ENCODE results near the gene HSD11B1. TPM values are rescaled to one million over a fixed set of nuclear protein-coding genes. Genes with fewer than 3 reads are reported as not detected.

HSD11B1 gene
- total and polyA plus RNA-seq, 9 donors = 0.18 to 0.43 (median 0.23) TPM; not detected in 4

DNA sequence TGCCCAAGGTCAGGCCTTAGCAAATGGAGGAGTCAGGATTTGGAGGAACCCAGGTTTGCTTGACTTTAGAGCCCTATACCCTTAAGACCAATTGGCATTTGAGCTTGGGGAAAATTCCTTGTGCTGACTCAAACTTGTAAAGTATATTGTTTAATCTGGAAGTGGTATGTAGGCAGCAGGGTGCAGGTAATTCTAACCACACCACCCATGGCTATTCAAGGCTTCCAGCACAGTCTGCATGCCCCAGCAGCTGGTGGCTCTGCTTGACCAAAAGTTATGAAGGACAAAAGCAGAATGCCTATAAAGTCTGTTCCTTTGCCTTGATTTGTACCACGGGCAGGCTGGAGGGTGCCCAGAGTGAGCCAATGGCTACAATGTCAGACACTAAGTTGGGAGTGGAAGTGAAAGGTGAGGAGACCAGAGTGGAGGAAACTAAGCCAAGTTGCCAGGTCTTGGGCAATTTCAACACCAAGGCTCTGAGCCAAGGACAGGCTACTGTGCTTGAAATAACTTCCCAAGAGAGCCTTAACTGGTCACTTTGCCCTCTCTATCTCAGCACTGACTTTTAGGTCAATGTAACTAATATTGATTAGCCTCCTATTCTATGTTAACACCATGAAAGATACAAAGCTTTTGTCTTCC lies 34.1 kb upstream of the HSD11B1 start:
- Histone ChIP-seq H3K27ac (ENCODE audit: low read length) (no peak overlapping the region), H3K9me3 (replicated peaks; ENCODE audit: control insufficient read depth, low read depth, low read length) (no peaks in the 10 kb centered on the region), H3K4me3 (ENCODE audit: low read length) (no peak overlapping the region), H3K36me3 (ENCODE audit: control insufficient read depth, insufficient read depth, low read length) (no peaks in the 10 kb centered on the region), H3K4me1 (ENCODE audit: control insufficient read depth, insufficient read depth, low read length) (peaks cover 8% of the 10 kb centered on the region), H3K27me3 (ENCODE audit: control insufficient read depth, insufficient read depth, low read length) (peaks cover 16% of the 10 kb centered on the region)
- no peak for DNase-seq
- 69% methylated on average over 1 of the region's 1 CpG for WGBS (ENCODE audit: insufficient coverage)

DNA sequence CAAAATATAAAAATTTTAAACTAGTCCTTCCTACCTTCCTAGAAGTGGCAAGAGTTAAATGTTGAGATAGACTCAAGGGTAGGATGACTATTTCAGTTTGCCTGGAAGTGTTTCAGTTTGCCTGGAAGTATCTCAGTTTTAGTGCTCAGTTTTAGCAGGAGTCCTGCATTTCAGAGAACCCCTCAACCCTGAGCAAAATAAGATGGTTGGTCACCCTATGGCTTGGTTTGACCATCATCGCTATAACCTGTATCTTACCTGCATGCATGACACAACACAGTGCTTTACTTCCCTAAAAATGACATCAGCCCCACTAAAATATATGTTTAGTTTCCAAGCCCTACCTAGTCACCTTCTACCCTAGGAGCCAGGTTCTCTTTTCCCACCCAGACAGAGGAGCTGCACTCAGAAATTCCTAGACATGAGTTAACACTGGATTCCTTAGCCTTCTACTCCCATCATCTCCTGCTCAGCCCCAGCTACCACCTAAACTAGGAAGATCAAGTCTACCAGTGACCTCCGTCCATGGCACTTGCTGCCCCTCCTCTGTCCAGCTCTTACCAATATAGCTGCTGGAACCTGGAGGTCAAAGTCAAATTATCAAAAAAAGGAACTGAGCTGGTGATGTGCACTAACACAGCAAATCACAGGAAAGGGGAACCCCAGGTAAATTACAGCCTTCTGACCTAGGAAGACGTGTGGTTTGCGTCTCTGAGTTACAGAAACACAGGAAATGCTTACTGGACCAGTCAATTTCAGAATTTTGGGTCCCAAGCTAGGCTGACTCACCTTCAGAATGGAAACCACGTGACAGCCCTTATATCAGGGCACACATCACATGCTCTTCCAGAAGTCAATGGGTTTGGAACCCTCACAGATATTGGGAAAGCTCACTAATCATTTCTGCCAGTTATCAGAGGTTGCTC lies 31.7 kb upstream of the HSD11B1 start:
- DNase-seq = no peak
- Histone ChIP-seq H3K36me3 (ENCODE audit: control insufficient read depth, insufficient read depth, low read length) (no peaks in the 10 kb centered on the region), H3K27ac (ENCODE audit: low read length) (no peak overlapping the region), H3K27me3 (ENCODE audit: control insufficient read depth, insufficient read depth, low read length) (peaks cover 29% of the 10 kb centered on the region), H3K4me3 (ENCODE audit: low read length) (no peak overlapping the region), H3K9me3 (replicated peaks; ENCODE audit: control insufficient read depth, low read depth, low read length) (no peaks in the 10 kb centered on the region), H3K4me1 (ENCODE audit: control insufficient read depth, insufficient read depth, low read length) (peaks cover 16% of the 10 kb centered on the region)
- WGBS (ENCODE audit: insufficient coverage) = 45% methylated on average over 4 of the region's 5 CpGs

DNA sequence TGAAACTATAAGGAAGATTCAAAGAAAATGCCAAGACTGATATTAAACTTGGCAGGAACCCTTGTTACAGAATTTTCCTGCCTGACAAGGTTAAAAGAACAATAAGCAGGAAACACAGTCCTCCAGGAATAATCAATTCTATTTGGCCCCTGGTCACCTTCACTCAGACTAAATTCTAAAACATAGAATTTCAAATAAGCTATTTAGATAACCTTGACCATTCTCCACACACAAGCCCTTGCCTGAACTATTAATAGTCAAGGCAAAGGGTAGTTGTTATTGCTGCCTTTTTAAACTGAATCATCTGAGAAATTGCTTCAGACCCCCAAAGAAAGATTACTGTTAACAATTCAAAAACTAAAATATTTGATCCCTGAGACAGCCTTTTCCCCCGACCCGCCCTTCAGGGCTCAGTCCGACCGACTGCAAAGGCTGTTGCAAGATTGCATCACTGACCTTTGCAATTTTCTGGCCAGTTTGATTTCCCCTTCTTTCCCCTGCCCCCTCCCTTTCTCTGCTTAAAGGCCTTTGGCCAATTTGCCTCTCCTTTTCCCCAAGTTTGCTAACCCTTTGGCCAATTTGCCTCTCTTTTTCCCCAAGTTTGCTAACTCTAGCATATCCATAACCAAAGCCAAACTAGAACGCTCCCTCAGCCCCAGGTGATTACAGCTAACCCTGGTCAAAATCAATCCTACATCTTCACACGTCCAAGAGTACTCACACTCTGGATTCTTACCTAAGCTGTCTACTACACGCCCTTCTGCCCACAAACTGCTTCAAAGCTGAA lies 30.8 kb upstream of the HSD11B1 start:
- no peak for DNase-seq
- H3K27ac ChIP-seq (ENCODE audit: low read length) = no peak overlapping the region
- peaks cover 29% of the 10 kb centered on the region for H3K27me3 ChIP-seq (ENCODE audit: control insufficient read depth, insufficient read depth, low read length)
- no peaks in the 10 kb centered on the region for H3K9me3 ChIP-seq (replicated peaks; ENCODE audit: control insufficient read depth, low read depth, low read length)
- peaks cover 16% of the 10 kb centered on the region for H3K4me1 ChIP-seq (ENCODE audit: control insufficient read depth, insufficient read depth, low read length)
- no peaks in the 10 kb centered on the region for H3K36me3 ChIP-seq (ENCODE audit: control insufficient read depth, insufficient read depth, low read length)
- 53% methylated on average over 5 of the region's 7 CpGs for WGBS (ENCODE audit: insufficient coverage)
- H3K4me3 ChIP-seq (ENCODE audit: low read length) = no peak overlapping the region

DNA sequence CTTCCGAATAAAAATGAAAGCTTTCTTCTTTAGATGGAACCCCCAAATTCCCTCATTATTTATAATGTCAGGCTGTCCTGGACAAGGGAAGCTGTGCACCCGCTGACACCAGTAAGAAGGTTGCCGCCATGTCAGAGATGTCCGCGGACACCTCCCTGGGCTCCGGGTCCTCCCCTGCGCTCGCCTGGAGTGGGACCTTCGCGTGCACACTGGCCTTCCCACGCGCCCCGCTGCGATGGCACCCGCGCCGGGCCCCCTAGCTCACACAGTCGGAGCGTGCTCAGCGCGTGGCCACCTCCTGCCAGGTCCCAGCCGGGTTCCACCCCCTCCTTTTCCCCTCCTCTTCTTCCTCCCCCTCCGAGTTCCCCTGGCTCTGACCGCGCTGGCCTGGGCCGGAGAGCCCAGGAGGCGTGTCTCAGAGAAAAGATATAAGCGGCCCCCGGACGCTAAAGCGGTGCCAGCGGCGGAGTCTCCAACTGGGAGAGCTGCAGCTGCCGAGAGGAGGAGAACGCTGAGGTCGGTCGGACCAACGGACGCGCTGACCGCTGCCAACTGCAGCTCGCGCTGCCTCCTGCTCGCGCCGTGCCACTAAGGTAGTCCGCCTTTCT lies 29.6 kb upstream of the HSD11B1 start, which contains the start of gene G0S2:
G0S2 (plus strand) TSS at position 456 of the 608 bp plus-strand sequence. CDS start 273 bp downstream, outside the sequence.
- Histone ChIP-seq H3K4me3 (ENCODE audit: low read length) (peak within 1 kb of the TSS; percentile 52), H3K27ac (ENCODE audit: low read length) (peak within 1 kb of the TSS; percentile 38), H3K9me3 (replicated peaks; ENCODE audit: control insufficient read depth, low read depth, low read length) (no peaks in the 10 kb centered on the region), H3K27me3 (ENCODE audit: control insufficient read depth, insufficient read depth, low read length) (peaks cover 29% of the 10 kb centered on the region), H3K4me1 (ENCODE audit: control insufficient read depth, insufficient read depth, low read length) (peaks cover 16% of the 10 kb centered on the region), H3K36me3 (ENCODE audit: control insufficient read depth, insufficient read depth, low read length) (no peaks in the 10 kb centered on the region)
- WGBS (ENCODE audit: insufficient coverage) = under 1% methylated on average over 45 of the region's 47 CpGs
- DNase-seq = peak; percentile 82

DNA sequence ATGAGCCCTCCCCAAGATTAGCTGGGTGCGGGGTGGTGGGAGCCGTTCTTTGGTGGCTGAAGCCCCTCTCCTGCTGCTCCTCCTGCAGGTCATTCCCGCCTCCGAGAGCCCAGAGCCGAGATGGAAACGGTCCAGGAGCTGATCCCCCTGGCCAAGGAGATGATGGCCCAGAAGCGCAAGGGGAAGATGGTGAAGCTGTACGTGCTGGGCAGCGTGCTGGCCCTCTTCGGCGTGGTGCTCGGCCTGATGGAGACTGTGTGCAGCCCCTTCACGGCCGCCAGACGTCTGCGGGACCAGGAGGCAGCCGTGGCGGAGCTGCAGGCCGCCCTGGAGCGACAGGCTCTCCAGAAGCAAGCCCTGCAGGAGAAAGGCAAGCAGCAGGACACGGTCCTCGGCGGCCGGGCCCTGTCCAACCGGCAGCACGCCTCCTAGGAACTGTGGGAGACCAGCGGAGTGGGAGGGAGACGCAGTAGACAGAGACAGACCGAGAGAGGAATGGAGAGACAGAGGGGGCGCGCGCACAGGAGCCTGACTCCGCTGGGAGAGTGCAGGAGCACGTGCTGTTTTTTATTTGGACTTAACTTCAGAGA lies 29.0 kb upstream of the HSD11B1 start:
- WGBS (ENCODE audit: insufficient coverage) = under 1% methylated on average over 28 of the region's 34 CpGs
- Histone ChIP-seq H3K36me3 (ENCODE audit: control insufficient read depth, insufficient read depth, low read length) (no peaks in the 10 kb centered on the region), H3K9me3 (replicated peaks; ENCODE audit: control insufficient read depth, low read depth, low read length) (no peaks in the 10 kb centered on the region), H3K27me3 (ENCODE audit: control insufficient read depth, insufficient read depth, low read length) (peaks cover 29% of the 10 kb centered on the region), H3K4me1 (ENCODE audit: control insufficient read depth, insufficient read depth, low read length) (peaks cover 16% of the 10 kb centered on the region), H3K4me3 (ENCODE audit: low read length) (peak overlapping the region; percentile 52), H3K27ac (ENCODE audit: low read length) (peak overlapping the region; percentile 38)
- peak; percentile 55 for DNase-seq

DNA sequence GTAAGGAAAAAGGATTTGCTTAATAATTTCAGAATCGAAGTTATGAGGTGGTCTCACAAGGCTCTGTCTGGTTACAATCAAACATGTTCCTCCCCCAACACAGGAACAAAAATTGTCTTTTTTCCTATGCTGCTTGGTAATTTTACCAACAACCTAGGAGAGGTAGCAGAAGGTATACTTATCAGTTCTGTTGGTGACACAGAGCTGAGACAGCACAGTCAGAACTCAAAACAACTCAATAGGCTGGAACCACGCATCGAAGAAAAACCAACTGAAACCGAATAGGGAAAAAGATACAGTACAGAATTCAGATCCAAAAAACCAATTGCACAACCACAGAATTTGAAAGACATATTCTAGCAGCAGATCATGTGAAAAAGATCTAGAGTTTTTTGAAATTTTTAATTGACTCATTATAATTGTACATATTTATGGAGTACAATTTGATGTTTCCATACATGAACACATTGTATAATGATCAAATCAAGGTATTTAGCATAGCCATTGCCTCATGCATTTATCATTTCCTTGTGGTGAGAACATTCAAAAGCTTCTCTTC lies 25.6 kb upstream of the HSD11B1 start:
- WGBS (ENCODE audit: insufficient coverage) = no CpG with 5 or more reads among the region's 4 CpGs
- Histone ChIP-seq H3K9me3 (replicated peaks; ENCODE audit: control insufficient read depth, low read depth, low read length) (no peaks in the 10 kb centered on the region), H3K4me3 (ENCODE audit: low read length) (no peak overlapping the region), H3K27me3 (ENCODE audit: control insufficient read depth, insufficient read depth, low read length) (peaks cover 24% of the 10 kb centered on the region), H3K4me1 (ENCODE audit: control insufficient read depth, insufficient read depth, low read length) (peaks cover 16% of the 10 kb centered on the region), H3K36me3 (ENCODE audit: control insufficient read depth, insufficient read depth, low read length) (no peaks in the 10 kb centered on the region), H3K27ac (ENCODE audit: low read length) (no peak overlapping the region)
- no peak for DNase-seq

DNA sequence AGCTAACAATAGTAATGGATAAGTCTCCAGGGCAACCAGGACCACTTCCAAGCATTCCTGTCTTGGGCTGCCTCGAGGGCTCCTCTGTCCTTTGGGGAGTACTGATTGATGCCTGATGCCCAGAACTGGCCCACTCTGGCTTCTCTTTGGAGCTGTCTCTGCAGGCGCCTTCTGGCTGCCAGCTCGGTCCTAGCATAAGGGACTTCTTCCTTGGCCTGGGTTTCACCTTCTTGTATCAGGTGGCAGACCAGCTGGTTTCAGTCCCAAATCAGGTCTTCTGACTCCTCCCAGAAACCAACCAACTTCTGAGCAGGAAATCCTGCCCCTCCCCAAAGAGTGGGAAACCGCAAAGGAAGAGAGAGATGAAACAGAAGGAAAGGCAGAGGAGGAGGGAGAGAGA lies 18.8 kb upstream of the HSD11B1 start:
- peaks cover 23% of the 10 kb centered on the region for H3K4me1 ChIP-seq (ENCODE audit: control insufficient read depth, insufficient read depth, low read length)
- WGBS (ENCODE audit: insufficient coverage) = 29% methylated on average over 1 of the region's 4 CpGs
- no peak overlapping the region for H3K27ac ChIP-seq (ENCODE audit: low read length)
- no peaks in the 10 kb centered on the region for H3K27me3 ChIP-seq (ENCODE audit: control insufficient read depth, insufficient read depth, low read length)
- no peaks in the 10 kb centered on the region for H3K36me3 ChIP-seq (ENCODE audit: control insufficient read depth, insufficient read depth, low read length)
- no peak overlapping the region for H3K4me3 ChIP-seq (ENCODE audit: low read length)
- DNase-seq = no peak
- no peaks in the 10 kb centered on the region for H3K9me3 ChIP-seq (replicated peaks; ENCODE audit: control insufficient read depth, low read depth, low read length)

DNA sequence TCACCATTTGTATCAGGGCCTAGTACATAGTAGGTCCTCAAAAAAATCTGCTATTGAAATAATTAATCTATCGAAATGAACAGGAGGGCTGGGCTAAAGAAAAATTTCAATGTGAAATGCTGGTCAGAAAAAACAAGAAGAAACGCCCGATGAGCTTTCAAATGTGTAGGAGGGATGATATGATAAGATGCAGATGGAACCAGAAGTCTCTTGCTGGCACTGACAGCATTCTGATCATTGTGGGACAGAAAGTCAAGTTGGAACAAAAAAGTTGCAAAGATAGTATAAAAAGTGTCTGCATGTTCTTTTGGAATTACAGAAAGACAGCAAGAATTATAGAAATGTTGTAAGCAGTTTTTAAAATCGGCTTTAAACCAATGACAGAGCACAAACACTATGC lies 18.3 kb upstream of the HSD11B1 start:
- WGBS (ENCODE audit: insufficient coverage) = 78% methylated on average over 3 of the region's 4 CpGs
- Histone ChIP-seq H3K9me3 (replicated peaks; ENCODE audit: control insufficient read depth, low read depth, low read length) (no peaks in the 10 kb centered on the region), H3K36me3 (ENCODE audit: control insufficient read depth, insufficient read depth, low read length) (no peaks in the 10 kb centered on the region), H3K4me1 (ENCODE audit: control insufficient read depth, insufficient read depth, low read length) (peaks cover 23% of the 10 kb centered on the region), H3K27ac (ENCODE audit: low read length) (no peak overlapping the region), H3K4me3 (ENCODE audit: low read length) (no peak overlapping the region), H3K27me3 (ENCODE audit: control insufficient read depth, insufficient read depth, low read length) (no peaks in the 10 kb centered on the region)
- DNase-seq = no peak

DNA sequence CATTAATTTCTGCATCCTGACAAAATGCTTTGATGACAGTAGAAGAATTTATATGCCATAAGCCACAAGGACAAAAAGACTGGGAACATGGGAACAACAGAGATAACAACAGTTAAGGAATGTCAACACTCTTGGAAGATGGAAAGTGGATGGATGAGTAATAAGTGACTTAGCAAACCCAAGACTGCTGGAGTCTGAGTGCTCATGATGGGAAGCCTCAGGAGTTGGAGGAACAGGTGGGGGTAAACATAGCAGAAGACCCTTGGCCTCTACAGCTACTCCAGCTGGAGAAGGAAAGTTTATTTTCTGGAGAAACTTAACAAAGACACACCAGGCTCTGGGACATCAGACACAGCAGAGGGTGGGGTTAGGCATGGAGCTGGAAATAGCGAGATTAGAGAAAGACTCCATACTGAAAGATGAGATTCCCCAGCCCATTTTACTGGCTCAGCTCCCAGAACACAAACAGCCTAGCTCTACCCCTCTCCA lies 15.9 kb upstream of the HSD11B1 start:
- H3K4me3 ChIP-seq (ENCODE audit: low read length) = no peak overlapping the region
- no peaks in the 10 kb centered on the region for H3K36me3 ChIP-seq (ENCODE audit: control insufficient read depth, insufficient read depth, low read length)
- H3K27me3 ChIP-seq (ENCODE audit: control insufficient read depth, insufficient read depth, low read length) = peaks cover under 1% of the 10 kb centered on the region
- WGBS (ENCODE audit: insufficient coverage) = no CpG with 5 or more reads among the region's 1 CpG
- DNase-seq = peak; percentile 50
- H3K9me3 ChIP-seq (replicated peaks; ENCODE audit: control insufficient read depth, low read depth, low read length) = no peaks in the 10 kb centered on the region
- no peak overlapping the region for H3K27ac ChIP-seq (ENCODE audit: low read length)
- H3K4me1 ChIP-seq (ENCODE audit: control insufficient read depth, insufficient read depth, low read length) = peaks cover 26% of the 10 kb centered on the region
